Skeletal muscle satellite cell (primary cell): ENCODE results near the gene NUP43.

ENCODE experiments used
- H3K27me3 ChIP-seq: 2 replicates; pipeline ENCODE4 v1.7.0; 2013; ENCODE audit warnings: low read length; ENCODE audit not compliant: control insufficient read depth, insufficient read depth
- H3K36me3 ChIP-seq: 2 replicates; pipeline ENCODE4 v1.7.0; 2013; ENCODE audit warnings: mild to moderate bottlenecking, control low read depth, low read length; ENCODE audit not compliant: insufficient read depth
- H3K4me1 ChIP-seq: 2 replicates; pipeline ENCODE4 v1.7.0; 2013; ENCODE audit warnings: low read length; ENCODE audit not compliant: control insufficient read depth, insufficient read depth
- H3K4me2 ChIP-seq: 2 replicates; pipeline ENCODE4 v1.7.0; 2013; ENCODE audit warnings: mild to moderate bottlenecking, low read length
- H3K4me3 ChIP-seq: 2 replicates; pipeline ENCODE4 v1.7.0; 2013; ENCODE audit warnings: low read length
- H3K9ac ChIP-seq: 2 replicates; pipeline ENCODE4 v1.7.0; 2013; ENCODE audit warnings: mild to moderate bottlenecking, low read depth, low read length, moderate library complexity
- H3K9me3 ChIP-seq: replicated peaks from 2 replicates; pipeline ENCODE4 v1.7.0; 2013; ENCODE audit warnings: mild to moderate bottlenecking, control low read depth, low read length

The NUP43 gene

DNA sequence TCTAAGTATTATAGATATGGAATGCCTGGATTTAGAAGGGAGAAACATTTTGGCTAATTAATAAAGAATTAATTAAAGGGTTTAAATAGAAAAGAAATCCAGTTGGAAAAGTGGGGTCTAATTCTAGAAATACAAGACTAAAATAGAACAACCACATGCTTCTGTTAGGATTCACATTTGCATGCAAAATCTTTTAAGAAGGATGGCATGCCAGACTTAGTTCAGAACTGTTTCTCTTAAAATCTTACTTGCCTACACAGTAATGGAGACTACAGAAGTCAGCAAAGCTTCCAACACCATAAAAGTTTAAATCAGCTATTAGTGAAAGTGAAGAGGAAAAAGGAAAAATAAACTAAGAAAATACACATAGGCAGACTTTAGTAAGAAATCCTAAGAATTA lies 65.1 kb downstream of the NUP43 start:
- Histone ChIP-seq H3K4me1 (no peaks in the 10 kb centered on the region), H3K36me3 (peaks cover 50% of the 10 kb centered on the region), H3K4me3 (no peak overlapping the region), H3K9me3 (no peaks in the 10 kb centered on the region), H3K4me2 (no peak overlapping the region), H3K27me3 (no peaks in the 10 kb centered on the region), H3K9ac (no peak overlapping the region)

DNA sequence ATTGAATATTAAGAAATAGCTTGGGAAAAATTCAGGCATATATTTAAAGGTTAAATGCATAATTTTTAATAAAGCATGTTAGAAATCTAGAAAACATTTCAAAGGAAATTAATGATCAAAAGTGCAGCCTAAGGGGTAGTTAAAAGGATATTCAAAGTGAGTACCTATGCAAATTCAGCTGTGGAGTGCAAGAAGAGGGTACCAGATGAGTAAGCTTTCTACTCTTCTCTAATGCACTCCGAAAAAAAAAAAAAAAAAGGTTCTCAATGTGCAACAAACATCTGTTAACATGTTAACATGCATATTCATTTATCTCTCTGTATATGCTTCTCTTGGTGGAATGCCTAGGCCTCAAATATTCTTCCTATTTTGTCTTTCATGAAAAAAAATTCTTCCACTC lies 65.8 kb downstream of the NUP43 start:
- Histone ChIP-seq H3K4me3 (no peak overlapping the region), H3K36me3 (peaks cover 56% of the 10 kb centered on the region), H3K4me2 (no peak overlapping the region), H3K4me1 (no peaks in the 10 kb centered on the region), H3K9me3 (no peaks in the 10 kb centered on the region), H3K27me3 (no peaks in the 10 kb centered on the region), H3K9ac (no peak overlapping the region)
